ENCODE measurements around the gene GALNT11. TPM values are rescaled to one million over a fixed set of nuclear protein-coding genes. Genes with fewer than 3 reads are reported as not detected.

The GALNT11 gene
- total and polyA plus RNA-seq, 9 of the 15 experiments (the other 6 are each of a cell fraction or from before 2014, with no cell fraction given), result 8.2 to 59.5 (median 36.5) TPM

- ChIA-PET CTCF (ENCODE audit: low intra/inter-chr PET ratio) (no interaction called here), POLR2A (no interaction called here)
- Histone ChIP-seq H3K9me3 (replicated peaks; ENCODE audit: control insufficient read depth, insufficient read depth, low read depth, low read length) (no peaks in the 10 kb centered on the region), H3K9ac (ENCODE audit: insufficient read depth in 1 of 2, low read depth in 2 of 2, low read length in 2 of 2) (no peak overlapping the region), H3K4me1 (replicated peaks in 1 of 2; ENCODE audit: control insufficient read depth in 2 of 2, insufficient read depth in 2 of 2, low read length in 2 of 2) (no peaks in the 10 kb centered on the region), H3K27ac (ENCODE audit: extremely low read depth, low read depth, low read length) (no peak overlapping the region), H3K4me3 (no peak overlapping the region), H3K79me2 (ENCODE audit: control insufficient read depth, insufficient read depth, low read length) (no peaks in the 10 kb centered on the region), H3K27me3 (ENCODE audit: control insufficient read depth in 2 of 2, insufficient read depth in 2 of 2, low read length in 2 of 2) (no peaks in the 10 kb centered on the region), H4K20me1 (replicated peaks; ENCODE audit: control insufficient read depth, insufficient read depth, low read length) (no peaks in the 10 kb centered on the region), H2AFZ (ENCODE audit: low read depth, low read length) (no peak overlapping the region), H3K36me3 (ENCODE audit: control insufficient read depth, insufficient read depth, low read length) (peaks cover 94% of the 10 kb centered on the region), H3K9me1 (ENCODE audit: control insufficient read depth, insufficient read depth, low read length) (no peaks in the 10 kb centered on the region), H3K4me2 (ENCODE audit: insufficient read depth, low read length) (no peak overlapping the region)
- 92% methylated on average over 11 of the region's 11 CpGs for WGBS (ENCODE audit: insufficient coverage, low coverage, missing lambda C conversion rate)
- DNase-seq (ENCODE audit: extremely low read depth in 1 of 4, low spot score in 3 of 4) (no peak), FAIRE-seq (no peak), ATAC-seq (no peak)
- intact Hi-C loops (cut with micrococcal nuclease), result no loop called here
- BruUV-seq (replicated peaks), result no TSS peak
- TF ChIP-seq POLR2A (conservative IDR thresholded peaks at IDR 0.05), result 0 out of 2 replicates have a peak, but pooled peaks have one; percentile 13
- no peak for TF ChIP-seq ARHGAP35 (IDR thresholded peaks at IDR 0.05; ENCODE audit: partially characterized antibody)
- in situ Hi-C loops (cut with MboI), result no loop called here
These were observed 133.5 kb downstream of the GALNT11 start for GRCh38 chr7:152158801-152159587.

DNA sequence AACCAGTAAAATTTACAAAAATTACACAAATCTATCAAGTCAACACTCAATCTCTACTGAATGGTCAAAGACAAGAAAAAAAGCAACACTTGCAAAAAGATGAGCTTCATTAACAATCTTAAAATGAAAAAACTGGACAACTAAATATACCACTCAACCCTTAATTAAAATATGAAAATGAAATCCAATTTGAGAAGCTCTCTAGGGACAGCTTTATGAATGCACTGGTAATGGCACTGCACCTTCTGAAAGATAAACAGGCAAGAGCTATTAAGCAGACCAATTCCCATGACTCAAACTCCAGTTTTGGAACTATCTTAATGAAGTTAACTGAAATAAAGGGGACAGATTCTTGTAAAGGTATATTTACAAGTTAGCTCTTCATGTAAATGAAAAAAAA is 135.7 kb downstream of the GALNT11 start:
- in situ Hi-C loops (cut with MboI) (no loop called here), intact Hi-C loops (cut with micrococcal nuclease) (loop anchor here (10.0 kb wide), 1 partner anchor 554 kb away; no protein-coding TSS in a partner anchor)
- Histone ChIP-seq H3K9ac (ENCODE audit: insufficient read depth in 1 of 2, low read depth in 2 of 2, low read length in 2 of 2) (no peak overlapping the region), H3K36me3 (ENCODE audit: control insufficient read depth, insufficient read depth, low read length) (peaks cover 90% of the 10 kb centered on the region), H3K4me1 (replicated peaks in 1 of 2; ENCODE audit: control insufficient read depth in 2 of 2, insufficient read depth in 2 of 2, low read length in 2 of 2) (no peaks in the 10 kb centered on the region), H2AFZ (ENCODE audit: low read depth, low read length) (no peak overlapping the region), H4K20me1 (replicated peaks; ENCODE audit: control insufficient read depth, insufficient read depth, low read length) (no peaks in the 10 kb centered on the region), H3K9me3 (replicated peaks; ENCODE audit: control insufficient read depth, insufficient read depth, low read depth, low read length) (no peaks in the 10 kb centered on the region), H3K9me1 (ENCODE audit: control insufficient read depth, insufficient read depth, low read length) (no peaks in the 10 kb centered on the region), H3K27ac (ENCODE audit: extremely low read depth, low read depth, low read length) (no peak overlapping the region), H3K4me3 (no peak overlapping the region), H3K4me2 (ENCODE audit: insufficient read depth, low read length) (no peak overlapping the region), H3K27me3 (ENCODE audit: control insufficient read depth in 2 of 2, insufficient read depth in 2 of 2, low read length in 2 of 2) (no peaks in the 10 kb centered on the region), H3K79me2 (ENCODE audit: control insufficient read depth, insufficient read depth, low read length) (no peaks in the 10 kb centered on the region)
- CTCF ChIA-PET (ENCODE audit: low intra/inter-chr PET ratio), result no interaction called here
- no peak for FAIRE-seq
- no TSS peak for BruUV-seq (replicated peaks)
- TF ChIP-seq ZNF282 (CRISPR knock-in tag; IDR thresholded peaks at IDR 0.05) (no peak), C11orf30 (IDR thresholded peaks at IDR 0.05; ENCODE audit: low read depth) (peak; percentile 21; the same call in 1 of the 2 replicates), ZNF316 (IDR thresholded peaks at IDR 0.05) (peak; percentile 47)
- POLR2A ChIA-PET, result interaction anchor here (0.7 to 1.0 kb wide), 2 partner anchors 9 to 119 kb away, joined by 4 to 10 read pairs; no protein-coding TSS in a partner anchor
- DNase-seq (ENCODE audit: extremely low read depth in 1 of 4, low spot score in 3 of 4), result no peak
- no peak for ATAC-seq
